Keratinocyte (primary cell): Measurements from ENCODE around the gene SETD6. TPM values are rescaled to one million over a fixed set of nuclear protein-coding genes. Genes with fewer than 3 reads are reported as not detected.

Experiments
- DNase-seq: peaks from one replicate; pipeline ENCODE4 v3.0.0-alpha.2; 2011; ENCODE audit warnings: low read depth, missing footprints, low spot score
- FAIRE-seq: peaks from 2 replicates; lab custom pipeline; 2011; peaks lifted over from hg19 to GRCh38; lab: Jason Lieb, UNC
- H2AFZ ChIP-seq: 2 replicates; pipeline ENCODE4 v1.6.0; 2012; ENCODE audit warnings: low read length, control low read depth, inconsistent platforms; ENCODE audit not compliant: control insufficient read depth
- H3K27ac ChIP-seq: 2 replicates; pipeline ENCODE4 v1.5.1; 2011; ENCODE audit warnings: low read length; ENCODE audit not compliant: control insufficient read depth, insufficient read depth
- H3K27me3 ChIP-seq: 3 replicates; pipeline ENCODE4 v1.6.0; 2011; ENCODE audit warnings: low read length; ENCODE audit not compliant: control insufficient read depth, insufficient read depth; ENCODE audit errors: extremely low read depth
- H3K36me3 ChIP-seq, 2 experiments: 2 replicates in 1 of 2; 3 replicates in 1 of 2; pipeline ENCODE4 v1.5.1; 2011; ENCODE audit warnings: low read length in 2 of 2, mild to moderate bottlenecking in 1 of 2; ENCODE audit not compliant: control insufficient read depth in 2 of 2, insufficient read depth in 2 of 2; ENCODE audit errors: extremely low read depth in 1 of 2
- H3K4me1 ChIP-seq: 3 replicates; pipeline ENCODE4 v1.5.1; 2011; ENCODE audit warnings: low read length; ENCODE audit not compliant: control insufficient read depth, insufficient read depth; ENCODE audit errors: extremely low read depth
- H3K4me2 ChIP-seq: 3 replicates; pipeline ENCODE4 v1.6.0; 2011; ENCODE audit warnings: low read depth, low read length; ENCODE audit not compliant: control insufficient read depth, insufficient read depth; ENCODE audit errors: extremely low read depth
- H3K4me3 ChIP-seq, 3 experiments: fragments of 200-600 bp in 1 of 3; sonication (generic) in 1 of 3; 2 replicates in 2 of 3; 3 replicates in 1 of 3; pipeline ENCODE4 v1.5.1; 2011 to 2016; ENCODE audit warnings: low read length in 3 of 3, mild to moderate bottlenecking in 3 of 3, control low read depth in 2 of 3, inconsistent platforms in 1 of 3, low read depth in 1 of 3, mixed read lengths in 1 of 3, mixed run types in 1 of 3, moderate library complexity in 1 of 3; ENCODE audit not compliant: control insufficient read depth in 2 of 3, insufficient read depth in 2 of 3; ENCODE audit errors: extremely low read depth in 1 of 3
- H3K79me2 ChIP-seq: 2 replicates; pipeline ENCODE4 v1.6.0; 2012; ENCODE audit warnings: low read length; ENCODE audit not compliant: control insufficient read depth, insufficient read depth
- H3K9ac ChIP-seq: 3 replicates; pipeline ENCODE4 v1.6.0; 2011; ENCODE audit warnings: low read length; ENCODE audit not compliant: control insufficient read depth, insufficient read depth; ENCODE audit errors: extremely low read depth
- H3K9me1 ChIP-seq: 3 replicates; pipeline ENCODE4 v1.6.0; 2011; ENCODE audit warnings: low read length; ENCODE audit not compliant: control insufficient read depth, insufficient read depth; ENCODE audit errors: extremely low read depth
- H3K9me3 ChIP-seq: 2 replicates; pipeline ENCODE4 v1.5.1; 2012; ENCODE audit warnings: low read depth, low read length; ENCODE audit not compliant: control insufficient read depth
- H4K20me1 ChIP-seq: 3 replicates; pipeline ENCODE4 v1.6.0; 2011; ENCODE audit warnings: low read length; ENCODE audit not compliant: control insufficient read depth, insufficient read depth; ENCODE audit errors: extremely low read depth
- CTCF ChIP-seq, 3 experiments: IDR thresholded peaks in 1 of 3; conservative IDR thresholded peaks in 1 of 3; optimal IDR thresholded peaks in 1 of 3; 2 replicates in 2 of 3; 3 replicates in 1 of 3; pipeline versions ENCODE3 to v1.5.1; 2011; ENCODE audit warnings: low read length in 3 of 3, mild to moderate bottlenecking in 3 of 3, moderate library complexity in 2 of 3, control low read depth in 1 of 3, inconsistent platforms in 1 of 3; ENCODE audit not compliant: insufficient read depth in 2 of 3; ENCODE audit errors: extremely low read depth in 1 of 3
- EZH2 ChIP-seq: IDR thresholded peaks from one replicate; pipeline ENCODE4 v1.6.1; 2012; ENCODE audit warnings: inconsistent platforms, mild to moderate bottlenecking, low read length, moderate library complexity
- dilution Hi-C: fragments of 300-500 bp; cut with MboI; formaldehyde crosslinking; loops from one replicate; pipeline ENCODE4 v1.7.0; 2020; ENCODE audit warnings: low sequenced_read_pairs; ENCODE audit not compliant: extremely low pct_ligation_motif_present
- polyA plus RNA-seq, 5 experiments: library from polyadenylated mRNA; depleted of rRNA in 3 of 5; stranded (reverse) in 3 of 5; stranded (forward) in 1 of 5; unstranded in 1 of 5; fragments of >200 nt; gene quantifications; 1 replicate in 1 of 5; 2 replicates in 3 of 5; 3 replicates in 1 of 5; pipeline versions ENCODE4 v1.2.1 to v1.2.3, GENCODE V29; 2011 to 2012; ENCODE audit warnings: missing spikeins in 2 of 5, low read depth in 1 of 5, low replicate concordance in 1 of 5

SETD6 gene
- polyA plus RNA-seq, 1 donor (not counting 4 experiments of a cell fraction or from before 2014, with no cell fraction given) = 13.5 TPM

DNA sequence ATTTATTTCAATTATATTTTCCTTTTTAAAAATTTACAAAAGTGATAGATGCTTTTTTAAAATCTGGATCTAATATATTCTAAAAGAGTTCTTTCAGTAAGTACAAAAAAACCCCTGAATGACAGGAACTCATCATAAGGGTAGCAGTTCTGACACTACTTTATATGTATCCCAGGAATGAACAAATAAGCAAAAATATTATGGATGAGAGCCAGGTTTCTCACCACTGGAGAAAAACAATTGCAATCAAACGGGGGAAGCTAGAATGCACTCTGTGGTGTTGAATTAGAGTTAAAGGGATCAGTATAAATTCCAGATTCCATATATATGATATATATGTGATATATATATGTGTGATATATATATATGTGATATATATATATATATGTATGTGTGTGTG, 38.5 kb upstream of the SETD6 start:
- no peak for DNase-seq
- no peaks in the 10 kb centered on the region for H4K20me1 ChIP-seq
- H3K9me3 ChIP-seq = no peaks in the 10 kb centered on the region
- H3K27me3 ChIP-seq = no peaks in the 10 kb centered on the region
- H3K27ac ChIP-seq = no peak overlapping the region
- no peak overlapping the region for H3K4me2 ChIP-seq
- H3K4me1 ChIP-seq = no peaks in the 10 kb centered on the region
- no peaks in the 10 kb centered on the region for H3K79me2 ChIP-seq
- no peak for FAIRE-seq
- TF ChIP-seq EZH2 (no peak), CTCF (optimal IDR thresholded peaks at IDR 0.05 in 1 of 3, IDR thresholded peaks at IDR 0.05 in 1 of 3, conservative IDR thresholded peaks at IDR 0.05 in 1 of 3; ENCODE audit: extremely low read depth in 1 of 3, insufficient read depth in 2 of 3, low read length in 3 of 3) (no peak)
- no peak overlapping the region for H3K4me3 ChIP-seq
- no peaks in the 10 kb centered on the region for H3K36me3 ChIP-seq
- dilution Hi-C loops = no loop called here
- no peak overlapping the region for H2AFZ ChIP-seq
- no peaks in the 10 kb centered on the region for H3K9me1 ChIP-seq
- H3K9ac ChIP-seq = no peak overlapping the region

GRCh38 chr16:58478427-58478826, 36.9 kb upstream of the SETD6 start:
- Histone ChIP-seq H3K9ac (no peak overlapping the region), H3K27ac (no peak overlapping the region), H2AFZ (no peak overlapping the region), H3K4me2 (no peak overlapping the region), H3K4me3 (no peak overlapping the region), H4K20me1 (no peaks in the 10 kb centered on the region), H3K27me3 (no peaks in the 10 kb centered on the region), H3K4me1 (no peaks in the 10 kb centered on the region), H3K36me3 (no peaks in the 10 kb centered on the region), H3K9me3 (no peaks in the 10 kb centered on the region), H3K79me2 (no peaks in the 10 kb centered on the region), H3K9me1 (no peaks in the 10 kb centered on the region)
- no peak for TF ChIP-seq CTCF (optimal IDR thresholded peaks at IDR 0.05 in 1 of 3, IDR thresholded peaks at IDR 0.05 in 1 of 3, conservative IDR thresholded peaks at IDR 0.05 in 1 of 3; ENCODE audit: extremely low read depth in 1 of 3, insufficient read depth in 2 of 3, low read length in 3 of 3)
- no peak for TF ChIP-seq EZH2
- dilution Hi-C loops = no loop called here
- FAIRE-seq = no peak
- DNase-seq = no peak
